Measurements from ENCODE around the gene CCND3. TPM values are rescaled to one million over a fixed set of nuclear protein-coding genes. Genes with fewer than 3 reads are reported as not detected.

The CCND3 gene
- total and polyA plus RNA-seq, 2 of the 13 experiments (the other 11 are each of a cell fraction or from before 2014, with no cell fraction given): 4.3 to 7.2 TPM

DNA sequence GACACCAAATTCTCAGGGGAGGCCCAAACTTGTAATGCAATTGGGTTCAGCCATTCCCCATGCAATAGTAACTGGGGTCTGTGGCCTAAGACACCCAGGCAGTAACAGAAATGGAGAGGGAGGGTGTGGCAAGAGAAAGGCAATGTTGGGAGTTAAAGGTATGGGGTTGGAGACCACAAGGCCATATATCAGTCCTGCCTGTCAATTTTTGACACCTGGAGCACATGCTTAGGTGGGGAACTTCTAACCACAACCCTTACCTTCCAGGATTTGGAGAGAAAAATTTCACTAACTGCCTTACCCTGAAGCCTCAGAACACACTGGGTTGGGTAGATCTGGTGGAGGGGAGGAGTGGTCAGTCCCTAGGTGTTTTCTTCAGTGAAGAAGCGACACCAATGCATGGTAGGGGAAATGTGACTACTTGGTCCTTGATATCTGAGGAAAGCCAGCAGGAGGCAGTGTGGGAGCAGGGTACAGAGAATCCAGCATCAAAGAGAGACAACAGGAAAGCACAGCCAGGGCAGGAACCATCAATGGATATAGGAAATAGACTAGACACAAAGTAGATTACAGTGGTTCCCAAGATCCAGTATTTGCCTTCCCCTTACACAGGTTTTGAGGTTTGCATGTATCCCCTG is 39.6 kb downstream of the CCND3 start (continued):
- TF ChIP-seq, protein P1, sequence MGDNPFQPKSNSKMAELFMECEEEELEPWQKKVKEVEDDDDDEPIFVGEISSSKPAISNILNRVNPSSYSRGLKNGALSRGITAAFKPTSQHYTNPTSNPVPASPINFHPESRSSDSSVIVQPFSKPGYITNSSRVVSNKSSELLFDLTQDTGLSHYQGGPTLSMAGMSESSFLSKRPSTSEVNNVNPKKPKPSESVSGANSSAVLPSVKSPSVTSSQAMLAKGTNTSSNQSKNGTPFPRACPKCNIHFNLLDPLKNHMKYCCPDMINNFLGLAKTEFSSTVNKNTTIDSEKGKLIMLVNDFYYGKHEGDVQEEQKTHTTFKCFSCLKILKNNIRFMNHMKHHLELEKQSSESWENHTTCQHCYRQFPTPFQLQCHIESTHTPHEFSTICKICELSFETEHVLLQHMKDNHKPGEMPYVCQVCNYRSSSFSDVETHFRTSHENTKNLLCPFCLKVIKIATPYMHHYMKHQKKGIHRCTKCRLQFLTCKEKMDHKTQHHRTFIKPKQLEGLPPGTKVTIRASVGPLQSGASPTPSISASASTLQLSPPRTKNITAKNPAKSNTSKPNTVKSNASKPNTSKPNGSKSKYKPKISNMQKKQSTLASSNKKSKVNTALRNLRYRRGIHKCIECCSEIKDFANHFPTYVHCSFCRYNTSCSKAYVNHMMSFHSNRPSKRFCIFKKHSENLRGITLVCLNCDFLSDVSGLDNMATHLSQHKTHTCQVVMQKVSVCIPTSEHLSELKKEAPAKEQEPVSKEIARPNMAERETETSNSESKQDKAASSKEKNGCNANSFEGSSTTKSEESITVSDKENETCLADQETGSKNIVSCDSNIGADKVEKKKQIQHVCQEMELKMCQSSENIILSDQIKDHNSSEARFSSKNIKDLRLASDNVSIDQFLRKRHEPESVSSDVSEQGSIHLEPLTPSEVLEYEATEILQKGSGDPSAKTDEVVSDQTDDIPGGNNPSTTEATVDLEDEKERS (CRISPR knock-in tag; IDR thresholded peaks at IDR 0.05): no peak
- TF ChIP-seq ATRX (CRISPR knock-in tag; IDR thresholded peaks at IDR 0.05; ENCODE audit: borderline replicate concordance): no peak

DNA sequence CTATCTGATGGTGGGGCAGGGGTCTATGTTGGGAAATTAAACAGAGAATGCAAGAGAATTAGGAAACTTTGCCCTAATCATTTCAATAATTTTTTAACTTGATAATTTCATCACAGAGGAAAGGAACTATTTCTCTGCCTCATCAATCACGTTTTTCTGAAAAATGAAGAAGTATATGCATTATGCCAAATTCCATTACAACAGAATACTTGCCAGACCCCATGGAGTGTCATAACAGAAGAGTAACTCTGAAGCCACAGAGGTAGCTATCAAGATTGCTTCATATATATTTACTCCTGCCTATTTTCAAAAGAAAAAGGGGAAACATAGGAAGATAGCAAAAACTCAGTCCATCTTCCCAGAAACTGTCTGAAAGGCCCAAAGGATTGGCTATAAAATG is 40.7 kb downstream of the CCND3 start:
- FAIRE-seq: no peak
- POLR2A ChIA-PET: no interaction called here

More for the DNA sequence above, 40.7 kb downstream of the CCND3 start:
- peaks cover 5% of the 10 kb centered on the region for H3K4me1 ChIP-seq (ENCODE audit: insufficient read depth, low read length)
- no peak overlapping the region for H3K4me3 ChIP-seq (replicated peaks in 1 of 3; ENCODE audit: insufficient read depth in 1 of 3, low read depth in 2 of 3, low read length in 3 of 3)
- BruUV-seq (replicated peaks): no TSS peak
- H3K79me2 ChIP-seq (ENCODE audit: insufficient read depth, low read length): no peaks in the 10 kb centered on the region
- H4K20me1 ChIP-seq (ENCODE audit: insufficient read depth, low read length): no peaks in the 10 kb centered on the region
- H3K27me3 ChIP-seq (ENCODE audit: control insufficient read depth in 1 of 2, insufficient read depth in 2 of 2, low read length in 2 of 2): no peaks in the 10 kb centered on the region
- DNase-seq (ENCODE audit: low spot score) (no peak), ATAC-seq (no peak)
- in situ Hi-C loops (cut with HindIII; ENCODE audit: extremely low pct_ligation_motif_present, low pct_unique_long_range_greater_than_20kb): no loop called here
- H3K27ac ChIP-seq (ENCODE audit: extremely low read length, insufficient read depth, low read length): no peak overlapping the region
- H3K36me3 ChIP-seq (replicated peaks in 1 of 2; ENCODE audit: control insufficient read depth in 1 of 2, insufficient read depth in 2 of 2, low read length in 2 of 2): peaks cover 8 to 20% of the 10 kb centered on the region in 2 experiments
- TF ChIP-seq EEA1 (CRISPR knock-in tag; IDR thresholded peaks at IDR 0.05; ENCODE audit: borderline replicate concordance) (no peak), ZNF18 (CRISPR knock-in tag; IDR thresholded peaks at IDR 0.05; ENCODE audit: insufficient replicate concordance) (no peak), ZC3H13 (CRISPR knock-in tag; IDR thresholded peaks at IDR 0.05) (no peak), MAFK (conservative IDR thresholded peaks at IDR 0.05 in 1 of 2, IDR thresholded peaks at IDR 0.05 in 1 of 2; ENCODE audit: low read length in 2 of 2) (no peak), POLR2AphosphoS5 (IDR thresholded peaks at IDR 0.05; ENCODE audit: low read depth, low read length) (no peak)
- intact Hi-C loops (cut with micrococcal nuclease; ENCODE audit: unreplicated experiment): no loop called here
- no peaks in the 10 kb centered on the region for H3K9me3 ChIP-seq (ENCODE audit: low read length)
- H3K9ac ChIP-seq (ENCODE audit: insufficient read depth, low read depth, low read length): no peak overlapping the region
- H2AFZ ChIP-seq (ENCODE audit: low read length): no peak overlapping the region
- CTCF ChIA-PET (ENCODE audit: low intra/inter-chr PET ratio, low total read pairs): no interaction called here
- no peak overlapping the region for H3K4me2 ChIP-seq (ENCODE audit: low read depth, low read length)
- WGBS (ENCODE audit: low lambda C conversion rate): 94% methylated on average over 1 of the region's 1 CpG
